ENCODE results near the gene SLC35B2. TPM values are rescaled to one million over a fixed set of nuclear protein-coding genes. Genes with fewer than 3 reads are reported as not detected.
A peak's percentile ranks its signal among the peaks of the same experiment; 100 is the strongest.

SLC35B2 gene
- total and polyA plus RNA-seq, 7 experiments from 2014 or later, result 10.0 to 41.7 (median 20.4) TPM

DNA sequence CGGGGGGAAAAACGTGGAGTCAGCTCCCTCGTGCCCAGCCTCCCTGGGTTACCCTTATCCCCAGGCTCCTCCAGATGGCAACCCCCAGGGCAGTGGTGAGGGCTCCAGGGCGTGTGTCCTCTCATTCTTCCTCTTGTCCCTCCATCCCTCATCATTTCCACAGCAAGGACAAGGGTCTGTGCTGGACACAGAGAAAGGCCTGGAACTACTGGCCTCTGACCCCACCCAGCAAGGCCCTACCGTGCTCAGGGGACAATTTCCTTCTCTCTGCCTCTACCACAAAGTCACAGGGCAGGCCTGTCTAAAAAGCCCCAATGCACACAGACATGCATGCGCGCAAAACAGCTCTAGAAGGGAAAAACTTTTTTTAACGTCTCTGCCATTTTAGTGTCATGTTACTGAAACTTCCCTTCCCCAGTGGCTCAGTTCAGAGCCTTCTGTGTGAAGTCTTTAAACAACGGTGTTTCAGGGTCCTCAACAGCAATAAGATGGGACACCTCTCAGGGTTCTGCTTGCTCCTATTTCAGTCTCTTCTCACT lies 1.1 kb upstream of the SLC35B2 start:
- Mint-ChIP-seq H3K4me1 (peaks cover 32 to 67% (median 62%) of the 10 kb centered on the region in 7 donors), H3K27me3 (no peaks in the 10 kb centered on the region), H3K9me3 (peaks cover 0 to 6% (median 0%) of the 10 kb centered on the region in 11 donors), H3K4me3 (peak overlapping the region; percentile 38 to 94 (median 89)), H3K27ac (peak overlapping the region in 8 of 9 donors; percentile 75 to 96 (median 89)), H3K36me3 (peaks cover 0 to 39% (median 10%) of the 10 kb centered on the region in 5 donors)
- CTCF ChIA-PET, result no interaction called here
- intact Hi-C loops (cut with micrococcal nuclease), result loop anchor here in 1 of 2 donors (5.0 kb wide), 1 partner anchor 1806 kb away; the partner anchor contains the start of gene TRERF1
- POLR2A ChIA-PET, result interaction anchor here (4.7 kb wide), 1 partner anchor 12 kb away, joined by 142 read pairs; the partner anchor contains the start of gene HSP90AB1
- DNase-seq (peak in 1 of 9 donors; percentile 22), ATAC-seq (no peak)
- Histone ChIP-seq H3K4me3 (ENCODE audit: low read length) (no peak overlapping the region), H3K4me1 (ENCODE audit: control insufficient read depth in 2 of 2, insufficient read depth in 2 of 2, low read length in 2 of 2) (peaks cover 26 to 29% of the 10 kb centered on the region in 2 donors), H3K27ac (ENCODE audit: low read depth, low read length) (peak overlapping the region; percentile 58), H3K9me3 (ENCODE audit: control insufficient read depth in 2 of 3, low read length in 3 of 3) (no peaks in the 10 kb centered on the region), H3K36me3 (ENCODE audit: control insufficient read depth in 2 of 3, insufficient read depth in 3 of 3, low read length in 3 of 3) (peaks cover 5 to 46% (median 7%) of the 10 kb centered on the region in 3 experiments), H3K27me3 (ENCODE audit: control insufficient read depth in 2 of 2, insufficient read depth in 2 of 2, low read length in 2 of 2) (no peaks in the 10 kb centered on the region)

DNA sequence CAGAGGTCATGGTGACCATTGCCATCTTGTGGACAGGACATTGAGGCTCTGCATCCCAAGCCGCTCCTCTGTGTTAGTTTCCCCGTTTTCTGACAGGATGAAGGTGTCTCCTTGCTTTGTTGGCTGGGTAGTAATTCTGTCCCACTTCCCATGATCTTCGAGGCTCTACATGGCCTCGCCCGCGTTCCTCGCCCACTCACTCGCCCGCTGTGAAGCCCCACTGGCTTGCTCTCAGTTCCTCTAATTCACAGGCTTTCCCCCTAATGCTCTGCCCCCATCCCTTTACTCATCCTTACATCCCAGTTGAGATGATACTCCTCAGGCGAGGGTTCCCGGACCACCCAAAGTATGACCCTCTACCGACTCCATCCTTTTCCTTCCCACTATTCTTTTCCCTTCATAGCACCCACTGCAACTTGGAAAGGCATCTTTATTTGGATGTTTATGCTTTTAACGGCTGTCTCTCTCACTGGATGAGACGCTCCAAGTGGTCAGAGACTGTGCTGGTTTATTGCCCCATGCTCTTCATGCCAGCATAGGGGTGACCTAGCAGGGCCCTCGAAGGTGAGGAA lies 511 bp upstream of the SLC35B2 start:
- Histone ChIP-seq H3K9me3 (ENCODE audit: control insufficient read depth in 2 of 3, low read length in 3 of 3) (no peaks in the 10 kb centered on the region), H3K4me1 (ENCODE audit: control insufficient read depth in 2 of 2, insufficient read depth in 2 of 2, low read length in 2 of 2) (peaks cover 21 to 24% of the 10 kb centered on the region in 2 donors), H3K4me3 (ENCODE audit: low read length) (no peak overlapping the region), H3K36me3 (ENCODE audit: control insufficient read depth in 2 of 3, insufficient read depth in 3 of 3, low read length in 3 of 3) (peaks cover 7 to 51% (median 9%) of the 10 kb centered on the region in 3 experiments), H3K27ac (ENCODE audit: low read depth, low read length) (peak overlapping the region; percentile 58), H3K27me3 (ENCODE audit: control insufficient read depth in 2 of 2, insufficient read depth in 2 of 2, low read length in 2 of 2) (no peaks in the 10 kb centered on the region)
- Mint-ChIP-seq H3K4me3 (peak overlapping the region; percentile 80 to 94 (median 91)), H3K27ac (peak overlapping the region; percentile 75 to 97 (median 89)), H3K27me3 (no peaks in the 10 kb centered on the region), H3K36me3 (peaks cover 0 to 38% (median 16%) of the 10 kb centered on the region in 5 donors), H3K4me1 (peaks cover 27 to 67% (median 62%) of the 10 kb centered on the region in 7 donors), H3K9me3 (peaks cover 0 to 6% (median 0%) of the 10 kb centered on the region in 11 donors)
- ATAC-seq (no peak), DNase-seq (no peak)
- ChIA-PET CTCF (interaction anchor here (1.0 to 2.1 kb wide), 2 partner anchors 11 to 55 kb away, joined by 4 to 9 read pairs; partner anchors contain the start of gene AARS2), POLR2A (interaction anchor here (1.1 to 4.7 kb wide), 2 partner anchors 10 to 11 kb away, joined by 8 to 142 read pairs; partner anchors contain the start of gene HSP90AB1)
- intact Hi-C loops (cut with micrococcal nuclease), result loop anchor here (1.0 to 5.0 kb wide), 6 partner anchors 7 to 1806 kb away; partner anchors contain the start of genes HSP90AB1 (in 2 of the 2), NFKBIE (in 2 of the 2) and TRERF1 (in 1 of the 2)

DNA sequence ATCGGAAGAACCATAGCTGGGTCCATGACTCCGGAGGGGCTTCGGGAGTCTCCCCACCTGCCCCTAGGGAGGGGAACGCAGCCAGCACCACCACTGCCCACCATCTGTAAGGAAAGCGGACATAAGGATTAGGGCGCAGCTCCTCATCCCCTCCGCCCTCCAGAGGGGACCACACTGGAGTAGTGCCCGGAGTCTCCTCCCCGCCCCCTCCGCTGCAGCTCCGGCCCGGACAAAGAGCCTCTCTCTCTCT lies 628 bp downstream of the SLC35B2 start:
- Histone ChIP-seq H3K36me3 (ENCODE audit: control insufficient read depth in 2 of 3, insufficient read depth in 3 of 3, low read length in 3 of 3) (peaks cover 12 to 62% (median 12%) of the 10 kb centered on the region in 3 experiments), H3K9me3 (ENCODE audit: control insufficient read depth in 2 of 3, low read length in 3 of 3) (no peaks in the 10 kb centered on the region), H3K4me3 (ENCODE audit: low read length) (peak overlapping the region; percentile 74), H3K27ac (ENCODE audit: low read depth, low read length) (peak overlapping the region; percentile 87), H3K4me1 (ENCODE audit: control insufficient read depth in 2 of 2, insufficient read depth in 2 of 2, low read length in 2 of 2) (peaks cover 13 to 16% of the 10 kb centered on the region in 2 donors), H3K27me3 (ENCODE audit: control insufficient read depth in 2 of 2, insufficient read depth in 2 of 2, low read length in 2 of 2) (no peaks in the 10 kb centered on the region)
- Mint-ChIP-seq H3K4me3 (peak overlapping the region; percentile 78 to 93 (median 86)), H3K36me3 (peaks cover 4 to 45% (median 23%) of the 10 kb centered on the region in 5 donors), H3K27ac (peak overlapping the region; percentile 75 to 96 (median 88)), H3K27me3 (no peaks in the 10 kb centered on the region), H3K4me1 (peaks cover 25 to 68% (median 62%) of the 10 kb centered on the region in 7 donors), H3K9me3 (peaks cover 0 to 9% (median 0%) of the 10 kb centered on the region in 11 donors)
- DNase-seq (no peak), ATAC-seq (no peak)
- CTCF ChIA-PET, result interaction anchor here (0.7 to 2.7 kb wide), 11 partner anchors 8 to 124 kb away, joined by 3 to 22 read pairs (median 5); partner anchors contain the start of genes AARS2 and HSP90AB1
- POLR2A ChIA-PET, result interaction anchor here (0.6 to 4.7 kb wide), 11 partner anchors 8 to 125 kb away, joined by 3 to 142 read pairs (median 4); partner anchors contain the start of genes AARS2, HSP90AB1 and NFKBIE
- intact Hi-C loops (cut with micrococcal nuclease), result loop anchor here (1.0 to 5.0 kb wide), 6 partner anchors 9 to 1804 kb away; partner anchors contain the start of genes HSP90AB1 (in 2 of the 2), NFKBIE (in 2 of the 2) and TRERF1 (in 1 of the 2)

DNA sequence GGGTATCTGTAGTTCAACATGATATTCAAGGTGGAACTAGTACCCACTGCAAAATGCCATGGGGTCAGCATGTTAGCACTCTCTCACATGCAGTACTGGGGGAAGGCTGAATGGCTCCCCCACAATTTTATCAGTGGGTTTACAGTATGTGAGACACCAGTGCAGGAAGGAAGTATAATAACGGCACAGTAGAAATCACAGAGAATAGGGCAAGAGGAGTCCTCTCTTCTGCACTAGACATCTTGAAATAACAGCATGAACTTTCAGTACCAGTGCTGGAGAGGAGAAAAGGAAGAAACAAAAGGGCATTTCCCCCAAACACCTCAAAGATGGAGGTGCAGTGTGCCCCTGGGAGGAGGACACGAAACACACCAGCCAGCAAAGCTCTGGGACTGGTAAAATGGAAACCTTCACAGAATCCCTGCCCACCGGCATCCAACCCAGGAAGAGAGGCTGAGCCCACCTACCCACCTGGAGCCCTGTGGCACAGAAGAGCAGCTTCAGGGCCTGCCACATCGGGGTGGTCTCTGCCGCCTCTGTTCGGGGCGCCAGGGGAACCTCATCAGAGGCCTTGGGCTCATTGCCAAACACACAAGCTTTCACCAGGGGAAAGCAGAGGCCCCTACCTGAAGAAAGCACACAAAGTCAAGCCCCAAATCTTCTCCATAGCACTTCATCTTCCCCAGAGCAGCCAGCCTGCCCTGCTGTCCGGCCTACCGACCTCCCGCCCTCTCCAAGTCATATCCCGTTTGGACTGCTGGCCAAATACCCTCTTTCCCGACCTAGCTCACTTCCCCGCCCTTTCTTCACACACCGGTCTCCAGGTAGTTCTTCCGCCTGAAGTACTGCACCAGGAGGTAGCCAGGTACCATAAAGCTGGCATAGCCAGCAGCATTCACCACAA lies 1.2 kb downstream of the SLC35B2 start:
- H3K9me3 Mint-ChIP-seq, result peaks cover 0 to 9% (median 0%) of the 10 kb centered on the region in 11 donors
- no peaks in the 10 kb centered on the region for H3K27me3 Mint-ChIP-seq
- H3K36me3 ChIP-seq (ENCODE audit: control insufficient read depth in 2 of 3, insufficient read depth in 3 of 3, low read length in 3 of 3), result peaks cover 14 to 68% (median 17%) of the 10 kb centered on the region in 3 experiments
- H3K36me3 Mint-ChIP-seq, result peaks cover 6 to 49% (median 26%) of the 10 kb centered on the region in 5 donors
- H3K4me3 ChIP-seq (ENCODE audit: low read length), result peak overlapping the region; percentile 74
- peak overlapping the region; percentile 75 to 96 (median 88) for H3K27ac Mint-ChIP-seq
- peak overlapping the region; percentile 87 for H3K27ac ChIP-seq (ENCODE audit: low read depth, low read length)
- ATAC-seq (no peak), DNase-seq (peak in 1 of 9 donors; percentile 28)
- ChIA-PET POLR2A (interaction anchor here (0.8 to 4.7 kb wide), 10 partner anchors 9 to 124 kb away, joined by 3 to 142 read pairs (median 5); partner anchors contain the start of genes AARS2, HSP90AB1 and NFKBIE), CTCF (interaction anchor here (0.7 to 2.7 kb wide), 10 partner anchors 9 to 124 kb away, joined by 3 to 22 read pairs (median 5); partner anchors contain the start of gene HSP90AB1)
- intact Hi-C loops (cut with micrococcal nuclease), result loop anchor here in 1 of 2 donors (2.0 to 5.0 kb wide), 2 partner anchors 17 to 1804 kb away; partner anchors contain the start of gene TRERF1
- H3K4me1 Mint-ChIP-seq, result peaks cover 25 to 72% (median 64%) of the 10 kb centered on the region in 7 donors
- peak overlapping the region; percentile 78 to 93 (median 86) for H3K4me3 Mint-ChIP-seq
- H3K9me3 ChIP-seq (ENCODE audit: control insufficient read depth in 2 of 3, low read length in 3 of 3), result no peaks in the 10 kb centered on the region
- H3K4me1 ChIP-seq (ENCODE audit: control insufficient read depth in 2 of 2, insufficient read depth in 2 of 2, low read length in 2 of 2), result peaks cover 13 to 16% of the 10 kb centered on the region in 2 donors
- H3K27me3 ChIP-seq (ENCODE audit: control insufficient read depth in 2 of 2, insufficient read depth in 2 of 2, low read length in 2 of 2), result no peaks in the 10 kb centered on the region

DNA sequence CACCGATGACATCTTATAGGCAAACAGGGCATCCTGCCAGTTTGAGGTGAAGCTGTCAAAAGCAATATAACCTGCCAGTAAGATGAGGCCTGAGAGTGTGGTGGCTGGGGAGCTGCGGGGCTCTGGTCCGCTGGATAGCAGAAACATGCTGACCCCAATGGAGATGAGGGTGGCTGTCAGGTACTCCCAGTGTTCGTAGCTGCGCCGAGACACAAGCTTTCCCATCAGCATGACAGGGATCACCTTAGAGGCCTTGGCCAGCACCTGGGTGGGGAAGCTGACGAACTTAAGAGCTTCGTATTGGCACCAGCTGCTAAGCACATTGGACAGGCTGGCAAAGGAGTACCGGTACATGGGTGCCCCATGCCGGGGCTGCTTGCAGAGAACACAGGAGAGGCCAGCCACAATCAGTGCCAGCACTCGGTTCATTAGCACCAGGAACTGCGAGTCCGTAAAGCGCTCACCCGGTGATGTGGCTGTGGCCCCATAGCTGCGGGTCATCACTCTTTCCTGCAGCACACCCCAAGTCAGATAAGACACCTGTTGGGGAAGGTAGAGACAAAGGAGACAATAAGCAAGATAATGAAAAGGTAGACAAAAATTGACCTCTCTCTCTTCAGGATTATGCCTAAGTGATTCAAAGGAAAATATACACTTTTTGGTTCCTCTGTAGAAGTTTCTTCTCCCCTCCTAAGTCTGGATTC lies 2.1 kb downstream of the SLC35B2 start:
- intact Hi-C loops (cut with micrococcal nuclease), result loop anchor here in 1 of 2 donors (5.0 kb wide), 1 partner anchor 1803 kb away; the partner anchor contains the start of gene TRERF1
- Histone ChIP-seq H3K4me3 (ENCODE audit: low read length) (no peak overlapping the region), H3K36me3 (ENCODE audit: control insufficient read depth in 2 of 3, insufficient read depth in 3 of 3, low read length in 3 of 3) (peaks cover 20 to 69% (median 25%) of the 10 kb centered on the region in 3 experiments), H3K9me3 (ENCODE audit: control insufficient read depth in 2 of 3, low read length in 3 of 3) (no peaks in the 10 kb centered on the region), H3K4me1 (ENCODE audit: control insufficient read depth in 2 of 2, insufficient read depth in 2 of 2, low read length in 2 of 2) (peaks cover 13 to 16% of the 10 kb centered on the region in 2 donors), H3K27me3 (ENCODE audit: control insufficient read depth in 2 of 2, insufficient read depth in 2 of 2, low read length in 2 of 2) (no peaks in the 10 kb centered on the region), H3K27ac (ENCODE audit: low read depth, low read length) (peak overlapping the region; percentile 87)
- Mint-ChIP-seq H3K27me3 (no peaks in the 10 kb centered on the region), H3K36me3 (peaks cover 8 to 48% (median 30%) of the 10 kb centered on the region in 5 donors), H3K9me3 (peaks cover 0 to 9% (median 0%) of the 10 kb centered on the region in 11 donors), H3K4me3 (peak overlapping the region; percentile 78 to 93 (median 86)), H3K4me1 (peaks cover 24 to 77% (median 65%) of the 10 kb centered on the region in 7 donors), H3K27ac (peak overlapping the region; percentile 75 to 96 (median 88))
- ChIA-PET CTCF (interaction anchor here (0.6 to 2.7 kb wide), 4 partner anchors 11 to 50 kb away, joined by 3 to 10 read pairs (median 6); no protein-coding TSS in a partner anchor), POLR2A (interaction anchor here (3.3 to 4.7 kb wide), 2 partner anchors 9 to 10 kb away, joined by 12 to 142 read pairs; partner anchors contain the start of genes HSP90AB1 and NFKBIE)
- ATAC-seq (no peak), DNase-seq (no peak)

Measured in naive thymus-derived CD4-positive, alpha-beta T cell (primary cell).